Choroid plexus epithelial cell (primary cell): ENCODE data around the gene CDC42BPB.

Source experiments
- DNase-seq: peaks from one replicate; pipeline ENCODE4 v3.0.0-alpha.2; 2010; ENCODE audit warnings: low read depth
- H3K4me3 ChIP-seq: 2 replicates; pipeline ENCODE4 v1.5.1; 2011; ENCODE audit warnings: low read depth, mild to moderate bottlenecking, control low read depth, low read length, moderate library complexity
- CTCF ChIP-seq: conservative IDR thresholded peaks from 2 replicates; pipeline ENCODE4 v1.5.1; 2011; ENCODE audit warnings: low read depth, mild to moderate bottlenecking, control low read depth, inconsistent platforms, low read length, moderate library complexity

The CDC42BPB gene

GRCh38 chr14:102902523-102903247 lies 154.7 kb downstream of the CDC42BPB start:
- no peak for DNase-seq
- no peak overlapping the region for H3K4me3 ChIP-seq
- no peak for TF ChIP-seq CTCF

GRCh38 chr14:102902086-102902485 lies 155.3 kb downstream of the CDC42BPB start:
- no peak overlapping the region for H3K4me3 ChIP-seq
- TF ChIP-seq CTCF, result no peak

GRCh38 chr14:102901633-102902032 lies 155.7 kb downstream of the CDC42BPB start:
- no peak for DNase-seq

More at GRCh38 chr14:102902086-102902485, 155.3 kb downstream of the CDC42BPB start:
- no peak for DNase-seq

GRCh38 chr14:102900631-102901571 lies 156.4 kb downstream of the CDC42BPB start:
- TF ChIP-seq CTCF, result no peak
- DNase-seq, result no peak
- H3K4me3 ChIP-seq, result no peak overlapping the region

More at GRCh38 chr14:102901633-102902032, 155.7 kb downstream of the CDC42BPB start:
- TF ChIP-seq CTCF, result no peak
- H3K4me3 ChIP-seq, result no peak overlapping the region

- H3K4me3 ChIP-seq, result no peak overlapping the region
- no peak for TF ChIP-seq CTCF
- DNase-seq, result no peak
Measured at GRCh38 chr14:102899516-102899900, 157.8 kb downstream of the CDC42BPB start.

- DNase-seq, result no peak
- H3K4me3 ChIP-seq, result no peak overlapping the region
- no peak for TF ChIP-seq CTCF
Measured at GRCh38 chr14:102898776-102899515, 158.4 kb downstream of the CDC42BPB start.
